Measurements from ENCODE around the gene FBXL13. TPM values are rescaled to one million over a fixed set of nuclear protein-coding genes. Genes with fewer than 3 reads are reported as not detected.

The FBXL13 gene
- total RNA-seq, 4 donors from 2014 or later: 0.40 to 0.95 (median 0.51) TPM

GRCh38 chr7:102883098-102883860 is 191.3 kb downstream of the FBXL13 start:
- 26 to 40% methylated on average over 6 of the region's 6 CpGs for WGBS, 2 donors
- DNase-seq: no peak
- TF ChIP-seq POLR2A (IDR thresholded peaks at IDR 0.05): no peak
- TF ChIP-seq CTCF (IDR thresholded peaks at IDR 0.05): no peak

GRCh38 chr7:102875700-102876295 is 198.8 kb downstream of the FBXL13 start:
- intact Hi-C loops (cut with DNase I): no loop called here
- H3K36me3 ChIP-seq: no peaks in the 10 kb centered on the region
- DNase-seq: no peak
- peak overlapping the region in 1 of 4 donors; percentile 0 for H3K27ac ChIP-seq
- peak in 1 of 6 experiments; percentile 31 for TF ChIP-seq CTCF (IDR thresholded peaks at IDR 0.05)
- no peak for TF ChIP-seq POLR2A (IDR thresholded peaks at IDR 0.05)
- H3K4me3 ChIP-seq: no peak overlapping the region
- no peaks in the 10 kb centered on the region for H3K9me3 ChIP-seq
- peaks cover 0 to 18% (median 0%) of the 10 kb centered on the region in 3 donors for H3K4me1 ChIP-seq
- no peaks in the 10 kb centered on the region for H3K27me3 ChIP-seq
- WGBS, 2 donors: 74 to 88% methylated on average over 3 of the region's 3 CpGs

More at GRCh38 chr7:102883098-102883860, 191.3 kb downstream of the FBXL13 start:
- peak overlapping the region in 2 of 4 donors; percentile 34 to 47 for H3K27ac ChIP-seq
- H3K36me3 ChIP-seq: no peaks in the 10 kb centered on the region
- intact Hi-C loops (cut with DNase I): no loop called here
- H3K9me3 ChIP-seq: no peaks in the 10 kb centered on the region
- H3K4me1 ChIP-seq: peaks cover 0 to 20% (median 5%) of the 10 kb centered on the region in 3 donors
- H3K27me3 ChIP-seq: no peaks in the 10 kb centered on the region
- H3K4me3 ChIP-seq: peak overlapping the region in 1 of 4 donors; percentile 27

GRCh38 chr7:102874966-102875365 is 199.6 kb downstream of the FBXL13 start:
- intact Hi-C loops (cut with DNase I): no loop called here
- Histone ChIP-seq H3K9me3 (no peaks in the 10 kb centered on the region), H3K27me3 (no peaks in the 10 kb centered on the region), H3K4me1 (peaks cover 0 to 18% (median 0%) of the 10 kb centered on the region in 3 donors), H3K36me3 (no peaks in the 10 kb centered on the region), H3K27ac (no peak overlapping the region), H3K4me3 (no peak overlapping the region)
- TF ChIP-seq CTCF (IDR thresholded peaks at IDR 0.05) (no peak), POLR2A (IDR thresholded peaks at IDR 0.05) (no peak)
- no peak for DNase-seq
- 91 to 93% methylated on average over 1 of the region's 1 CpG for WGBS, 2 donors

GRCh38 chr7:102874166-102874829 is 200.3 kb downstream of the FBXL13 start:
- DNase-seq: no peak
- Histone ChIP-seq H3K27ac (no peak overlapping the region), H3K36me3 (no peaks in the 10 kb centered on the region), H3K4me3 (no peak overlapping the region), H3K27me3 (no peaks in the 10 kb centered on the region), H3K4me1 (peaks cover 0 to 18% (median 0%) of the 10 kb centered on the region in 3 donors), H3K9me3 (no peaks in the 10 kb centered on the region)
- intact Hi-C loops (cut with DNase I): no loop called here
- TF ChIP-seq POLR2A (IDR thresholded peaks at IDR 0.05): no peak
- no peak for TF ChIP-seq CTCF (IDR thresholded peaks at IDR 0.05)
- WGBS, 2 donors: 56 to 62% methylated on average over 5 of the region's 5 CpGs
